Neural cell (in vitro differentiated cells): Measurements from ENCODE around the gene UNC5B. TPM values are rescaled to one million over a fixed set of nuclear protein-coding genes. Genes with fewer than 3 reads are reported as not detected.

ENCODE experiments used
- H2AFZ ChIP-seq: fragments of 200-600, 300-800 bp; sonication (generic), shearing (Covaris generic); 2 replicates; pipeline ENCODE4 v1.6.0; 2014; ENCODE audit warnings: low read depth, mild to moderate bottlenecking, antibody characterized with exemption, low read length, moderate library complexity
- H3F3A ChIP-seq: fragments of 200-600 bp; shearing (Covaris generic); 2 replicates; pipeline ENCODE4 v1.6.1; 2016; ENCODE audit warnings: mild to moderate bottlenecking, moderate library complexity, mixed read lengths, antibody characterized with exemption, low read length; ENCODE audit not compliant: insufficient read depth, poor library complexity, severe bottlenecking
- H3K27ac ChIP-seq: fragments of 200-600, 300-800 bp; sonication (generic), shearing (Covaris generic); 2 replicates; pipeline ENCODE4 v1.5.1; 2014; ENCODE audit warnings: mild to moderate bottlenecking, low read length, moderate library complexity
- H3K27me3 ChIP-seq: fragments of 300-800, 200-600 bp; sonication (generic), shearing (Covaris generic); 2 replicates; pipeline ENCODE4 v1.6.0; 2014; ENCODE audit warnings: mild to moderate bottlenecking, low read depth, low read length, moderate library complexity; ENCODE audit not compliant: insufficient read depth
- H3K36me3 ChIP-seq: fragments of 300-800, 200-600 bp; sonication (generic), shearing (Covaris generic); 2 replicates; pipeline ENCODE4 v1.5.1; 2014; ENCODE audit warnings: mild to moderate bottlenecking, antibody characterized with exemption, low read length, moderate library complexity; ENCODE audit not compliant: insufficient read depth
- H3K4me2 ChIP-seq: fragments of 300-800, 200-600 bp; sonication (generic), shearing (Covaris generic); 2 replicates; pipeline ENCODE4 v1.6.0; 2014; ENCODE audit warnings: mild to moderate bottlenecking, low read length
- H3K4me3 ChIP-seq: fragments of 300-800, 200-600 bp; sonication (generic), shearing (Covaris generic); 2 replicates; pipeline ENCODE4 v1.5.1; 2014; ENCODE audit warnings: mild to moderate bottlenecking, low read length, moderate library complexity
- H3K79me2 ChIP-seq: fragments of 200-600 bp; shearing (Covaris generic); replicated peaks from 2 replicates; pipeline ENCODE4 v1.6.0; 2014; ENCODE audit warnings: mild to moderate bottlenecking, low read length, moderate library complexity; ENCODE audit not compliant: insufficient read depth
- H3K9ac ChIP-seq: fragments of 300-800, 200-600 bp; sonication (generic), shearing (Covaris generic); 2 replicates; pipeline ENCODE4 v1.6.1; 2016; ENCODE audit warnings: mild to moderate bottlenecking, low read length, mixed read lengths
- H3K9me2 ChIP-seq: fragments of 200-600 bp; shearing (Covaris generic); 2 replicates; pipeline ENCODE4 v1.6.1; 2016; ENCODE audit warnings: mild to moderate bottlenecking, low read length, mixed read lengths; ENCODE audit not compliant: insufficient read depth
- H3K9me3 ChIP-seq: fragments of 200-600, 300-800 bp; sonication (generic), shearing (Covaris generic); 2 replicates; pipeline ENCODE4 v1.6.1; 2016; ENCODE audit warnings: mild to moderate bottlenecking, mixed run types, low read length, moderate library complexity, mixed read lengths
- H4K20me1 ChIP-seq: fragments of 200-600 bp; shearing (Covaris generic); 2 replicates; pipeline ENCODE4 v1.6.1; 2016; ENCODE audit warnings: mild to moderate bottlenecking, mixed run types; ENCODE audit not compliant: insufficient read depth
- EP300 ChIP-seq: fragments of 450-650 bp; conservative IDR thresholded peaks from 2 replicates; pipeline ENCODE4 v1.6.1; 2014; ENCODE audit warnings: antibody characterized with exemption, mild to moderate bottlenecking, moderate library complexity; ENCODE audit not compliant: poor library complexity, severe bottlenecking
- EZH2 ChIP-seq: fragments of 200-600, 300-800 bp; shearing (Covaris generic), sonication (generic); IDR thresholded peaks from 2 replicates; pipeline ENCODE4 v1.6.1; 2014; ENCODE audit warnings: antibody characterized with exemption, low read length, borderline replicate concordance, mild to moderate bottlenecking; ENCODE audit not compliant: insufficient read depth, poor library complexity, severe bottlenecking
- MXI1 ChIP-seq: fragments of 450-650 bp; conservative IDR thresholded peaks from 2 replicates; pipeline ENCODE4 v1.6.1; 2014; ENCODE audit warnings: antibody characterized with exemption, mild to moderate bottlenecking; ENCODE audit not compliant: poor library complexity, severe bottlenecking
- POLR2AphosphoS5 ChIP-seq: IDR thresholded peaks from 2 replicates; pipeline ENCODE4 v1.6.1; 2012
- RAD21 ChIP-seq: fragments of 450-650 bp; conservative IDR thresholded peaks from 2 replicates; pipeline ENCODE4 v1.6.1; 2014; ENCODE audit warnings: antibody characterized with exemption, mild to moderate bottlenecking, moderate library complexity
- REST ChIP-seq: IDR thresholded peaks from 2 replicates; pipeline ENCODE4 v1.6.1; 2012; ENCODE audit warnings: borderline replicate concordance
- SMC3 ChIP-seq: fragments of 450-650 bp; conservative IDR thresholded peaks from 2 replicates; pipeline ENCODE4 v1.6.1; 2014; ENCODE audit warnings: antibody characterized with exemption, mild to moderate bottlenecking, moderate library complexity; ENCODE audit not compliant: poor library complexity
- TAF1 ChIP-seq: IDR thresholded peaks from 2 replicates; pipeline ENCODE4 v1.6.1; 2012; ENCODE audit warnings: low read depth
- polyA plus RNA-seq: library from polyadenylated mRNA; depleted of rRNA; stranded (reverse); fragments of >200 nt; gene quantifications from 2 replicates; pipeline ENCODE4 v1.2.3, GENCODE V29; 2014
- TF ChIP-seq, protein P1 (sequence below): fragments of 450-650 bp; IDR thresholded peaks from 2 replicates; pipeline ENCODE4 v1.5.1; 2014; ENCODE audit warnings: antibody characterized with exemption, mild to moderate bottlenecking, moderate library complexity; ENCODE audit not compliant: poor library complexity, severe bottlenecking

The UNC5B gene
- polyA plus RNA-seq, 1 donor from 2014 or later, result 2.0 TPM

GRCh38 chr10:71345694-71346093 lies 133.3 kb downstream of the UNC5B start:
- TF ChIP-seq MXI1, result no peak
- TF ChIP-seq REST, result no peak
- TF ChIP-seq TAF1, result no peak
- no peak for TF ChIP-seq SMC3
- no peak for TF ChIP-seq EZH2
- TF ChIP-seq, protein P1, sequence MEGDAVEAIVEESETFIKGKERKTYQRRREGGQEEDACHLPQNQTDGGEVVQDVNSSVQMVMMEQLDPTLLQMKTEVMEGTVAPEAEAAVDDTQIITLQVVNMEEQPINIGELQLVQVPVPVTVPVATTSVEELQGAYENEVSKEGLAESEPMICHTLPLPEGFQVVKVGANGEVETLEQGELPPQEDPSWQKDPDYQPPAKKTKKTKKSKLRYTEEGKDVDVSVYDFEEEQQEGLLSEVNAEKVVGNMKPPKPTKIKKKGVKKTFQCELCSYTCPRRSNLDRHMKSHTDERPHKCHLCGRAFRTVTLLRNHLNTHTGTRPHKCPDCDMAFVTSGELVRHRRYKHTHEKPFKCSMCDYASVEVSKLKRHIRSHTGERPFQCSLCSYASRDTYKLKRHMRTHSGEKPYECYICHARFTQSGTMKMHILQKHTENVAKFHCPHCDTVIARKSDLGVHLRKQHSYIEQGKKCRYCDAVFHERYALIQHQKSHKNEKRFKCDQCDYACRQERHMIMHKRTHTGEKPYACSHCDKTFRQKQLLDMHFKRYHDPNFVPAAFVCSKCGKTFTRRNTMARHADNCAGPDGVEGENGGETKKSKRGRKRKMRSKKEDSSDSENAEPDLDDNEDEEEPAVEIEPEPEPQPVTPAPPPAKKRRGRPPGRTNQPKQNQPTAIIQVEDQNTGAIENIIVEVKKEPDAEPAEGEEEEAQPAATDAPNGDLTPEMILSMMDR, result no peak
- no peak for TF ChIP-seq POLR2AphosphoS5
- no peak for TF ChIP-seq EP300
- TF ChIP-seq RAD21, result no peak

GRCh38 chr10:71346731-71347130 lies 134.4 kb downstream of the UNC5B start:
- Histone ChIP-seq H4K20me1 (no peaks in the 10 kb centered on the region), H2AFZ (no peak overlapping the region), H3K9ac (no peak overlapping the region), H3K79me2 (no peaks in the 10 kb centered on the region), H3K27ac (no peak overlapping the region), H3K36me3 (no peaks in the 10 kb centered on the region), H3K4me2 (no peak overlapping the region), H3K9me3 (no peaks in the 10 kb centered on the region), H3K9me2 (no peaks in the 10 kb centered on the region), H3F3A (no peaks in the 10 kb centered on the region), H3K27me3 (no peaks in the 10 kb centered on the region), H3K4me3 (no peak overlapping the region)
- TF ChIP-seq MXI1 (no peak), EZH2 (no peak), TAF1 (no peak), SMC3 (no peak), RAD21 (no peak), REST (no peak), EP300 (no peak), POLR2AphosphoS5 (no peak)
- TF ChIP-seq, protein P1, result no peak

More at GRCh38 chr10:71345694-71346093, 133.3 kb downstream of the UNC5B start:
- Histone ChIP-seq H3K36me3 (no peaks in the 10 kb centered on the region), H3K79me2 (no peaks in the 10 kb centered on the region), H3K9me2 (no peaks in the 10 kb centered on the region), H3F3A (no peaks in the 10 kb centered on the region), H3K4me2 (no peak overlapping the region), H3K9me3 (no peaks in the 10 kb centered on the region), H3K9ac (no peak overlapping the region), H3K4me3 (no peak overlapping the region), H4K20me1 (no peaks in the 10 kb centered on the region), H3K27me3 (no peaks in the 10 kb centered on the region), H2AFZ (no peak overlapping the region), H3K27ac (no peak overlapping the region)
